ENCODE results near the gene FAM234A. TPM values are rescaled to one million over a fixed set of nuclear protein-coding genes. Genes with fewer than 3 reads are reported as not detected.
A peak's percentile ranks its signal among the peaks of the same experiment; 100 is the strongest.
"Not testable (repeated sequence)": the region's sequence is repeated elsewhere in the genome, so short reads cannot be mapped to it uniquely, and the experiment has no call there.

FAM234A gene
- polyA plus RNA-seq, 3 donors from 2014 or later = 19.3 to 56.6 (median 24.4) TPM

GRCh38 chr16:263182-263774 lies 28.7 kb downstream of the FAM234A start:
- Mint-ChIP-seq H3K4me3 (no peak overlapping the region), H3K27me3 (ENCODE audit: low read depth in 3 of 3) (peaks cover 0 to 2% (median 0%) of the 10 kb centered on the region in 3 donors), H3K4me1 (peaks cover 10 to 12% of the 10 kb centered on the region in 2 donors), H3K27ac (no peak overlapping the region), H3K9me3 (no peaks in the 10 kb centered on the region), H3K36me3 (peaks cover 6 to 23% (median 8%) of the 10 kb centered on the region in 3 donors)
- DNase-seq = no peak

DNA sequence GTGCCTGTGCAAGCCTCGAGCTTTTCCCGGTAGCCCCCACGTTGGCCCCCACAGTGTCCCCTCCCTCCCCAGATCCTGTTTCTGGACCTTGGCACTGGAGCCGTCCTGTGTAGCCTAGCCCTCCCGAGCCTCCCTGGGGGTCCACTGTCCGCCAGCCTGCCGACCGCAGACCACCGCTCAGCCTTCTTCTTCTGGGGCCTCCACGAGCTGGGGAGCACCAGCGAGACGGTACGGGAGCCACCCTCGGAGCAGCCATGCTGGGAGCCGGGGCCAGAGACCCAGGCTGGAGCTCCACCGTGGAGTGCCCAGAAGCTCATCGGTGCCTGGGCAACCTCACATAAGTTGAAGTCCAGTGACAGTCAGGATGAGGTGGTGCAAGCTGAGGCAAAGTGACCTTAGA lies 29.3 kb downstream of the FAM234A start:
- DNase-seq = no peak

DNA sequence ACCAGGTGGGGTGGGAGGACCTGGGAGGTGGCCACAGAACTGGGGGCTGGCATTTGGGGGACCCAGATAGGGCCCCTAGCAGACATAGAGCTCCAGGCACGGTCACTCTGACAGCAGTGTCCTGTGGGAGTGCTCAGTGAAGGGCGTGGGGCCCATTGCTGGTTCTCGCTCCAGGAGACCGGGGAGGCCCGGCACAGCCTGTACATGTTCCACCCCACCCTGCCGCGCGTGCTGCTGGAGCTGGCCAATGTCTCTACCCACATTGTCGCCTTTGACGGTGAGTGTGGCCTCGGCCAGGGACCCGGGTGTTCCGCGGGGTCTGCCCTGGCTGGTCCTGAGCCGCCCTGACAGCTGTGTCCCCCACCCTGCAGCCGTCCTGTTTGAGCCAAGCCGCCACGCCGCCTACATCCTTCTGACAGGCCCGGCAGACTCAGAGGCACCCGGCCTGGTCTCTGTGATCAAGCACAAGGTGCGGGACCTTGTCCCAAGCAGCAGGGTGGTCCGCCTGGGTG lies 29.9 kb downstream of the FAM234A start:
- no peak for DNase-seq
- peaks cover 0 to 17% (median 4%) of the 10 kb centered on the region in 3 donors for H3K36me3 Mint-ChIP-seq
- H3K4me3 Mint-ChIP-seq = no peak overlapping the region
- no peaks in the 10 kb centered on the region for H3K9me3 Mint-ChIP-seq
- peaks cover 0 to 2% (median 0%) of the 10 kb centered on the region in 3 donors for H3K27me3 Mint-ChIP-seq (ENCODE audit: low read depth in 3 of 3)
- no peak overlapping the region for H3K27ac Mint-ChIP-seq
- H3K4me1 Mint-ChIP-seq = peaks cover 1 to 2% of the 10 kb centered on the region in 2 donors

More for the DNA sequence above, 29.3 kb downstream of the FAM234A start:
- Mint-ChIP-seq H3K27me3 (ENCODE audit: low read depth in 3 of 3) (peaks cover 0 to 2% (median 0%) of the 10 kb centered on the region in 3 donors), H3K9me3 (no peaks in the 10 kb centered on the region), H3K27ac (no peak overlapping the region), H3K4me3 (no peak overlapping the region), H3K36me3 (peaks cover 5 to 23% (median 8%) of the 10 kb centered on the region in 3 donors), H3K4me1 (peaks cover 7 to 8% of the 10 kb centered on the region in 2 donors)

DNA sequence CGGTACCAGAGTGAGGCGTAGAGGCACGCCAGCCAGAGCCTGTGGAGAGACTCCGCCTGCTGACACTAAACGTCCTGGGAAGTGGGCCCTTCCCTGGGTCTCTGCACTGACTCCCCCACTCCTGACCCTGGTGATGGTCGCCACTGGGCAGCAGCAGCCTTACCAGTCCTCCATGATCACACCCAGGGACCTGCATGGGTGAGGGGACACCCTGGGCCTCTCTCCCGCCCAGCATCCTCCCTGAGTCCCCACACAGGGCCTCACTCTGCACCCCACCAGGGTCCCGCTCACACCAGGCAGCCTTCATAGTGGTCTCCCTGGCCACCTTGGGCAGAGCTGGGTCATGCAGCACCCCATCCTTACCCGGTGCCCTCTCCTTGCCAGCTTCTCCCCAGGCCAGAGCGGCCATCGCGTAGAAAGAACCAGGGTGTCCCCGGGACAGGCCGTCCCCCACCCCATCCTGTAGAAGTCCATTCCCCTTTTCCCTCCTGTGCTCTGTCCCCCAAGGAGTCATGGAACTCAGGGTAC lies 30.4 kb downstream of the FAM234A start:
- peaks cover 0 to 16% (median 4%) of the 10 kb centered on the region in 3 donors for H3K36me3 Mint-ChIP-seq
- no peak overlapping the region for H3K27ac Mint-ChIP-seq
- H3K4me3 Mint-ChIP-seq = no peak overlapping the region
- no peaks in the 10 kb centered on the region for H3K9me3 Mint-ChIP-seq
- peaks cover 0 to 3% (median 2%) of the 10 kb centered on the region in 3 donors for H3K27me3 Mint-ChIP-seq (ENCODE audit: low read depth in 3 of 3)
- H3K4me1 Mint-ChIP-seq = peaks cover 0 to 2% of the 10 kb centered on the region in 2 donors
- no peak for DNase-seq

DNA sequence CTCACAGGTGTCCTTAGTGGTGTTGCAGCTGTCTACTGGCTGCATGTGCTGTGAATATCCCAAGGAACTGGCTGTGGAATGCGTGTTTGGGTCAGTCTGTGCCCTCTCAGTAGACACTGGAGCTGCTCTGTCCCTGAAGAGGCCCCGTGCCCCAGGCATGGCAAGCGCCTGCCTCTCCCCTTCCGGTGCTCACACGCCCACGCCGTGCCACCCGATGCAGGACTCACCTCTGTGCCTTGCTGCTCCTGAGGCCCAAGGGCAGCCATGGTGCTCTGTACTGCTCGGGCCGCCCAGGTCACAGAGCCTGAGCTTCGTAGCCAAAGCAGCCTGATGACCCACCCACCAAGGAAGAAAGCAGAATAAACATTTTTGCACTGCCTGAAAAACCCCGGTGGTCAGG lies 31.1 kb downstream of the FAM234A start:
- no peak overlapping the region for H3K27ac Mint-ChIP-seq
- peaks cover 0 to 13% (median 2%) of the 10 kb centered on the region in 3 donors for H3K36me3 Mint-ChIP-seq
- no peak overlapping the region for H3K4me3 Mint-ChIP-seq
- H3K4me1 Mint-ChIP-seq = peaks cover 0 to 2% of the 10 kb centered on the region in 2 donors
- H3K9me3 Mint-ChIP-seq = no peaks in the 10 kb centered on the region
- DNase-seq = no peak
- peaks cover 0 to 3% (median 2%) of the 10 kb centered on the region in 3 donors for H3K27me3 Mint-ChIP-seq (ENCODE audit: low read depth in 3 of 3)

- peaks cover 0 to 3% (median 2%) of the 10 kb centered on the region in 3 donors for H3K27me3 Mint-ChIP-seq (ENCODE audit: low read depth in 3 of 3)
- no peak overlapping the region for H3K4me3 Mint-ChIP-seq
- H3K4me1 Mint-ChIP-seq = peaks cover 0 to 2% of the 10 kb centered on the region in 2 donors
- DNase-seq = no peak
- H3K27ac Mint-ChIP-seq = no peak overlapping the region
- H3K36me3 Mint-ChIP-seq = peaks cover 0 to 10% (median 0%) of the 10 kb centered on the region in 3 donors
- H3K9me3 Mint-ChIP-seq = no peaks in the 10 kb centered on the region
Measured at GRCh38 chr16:266258-267164, 31.9 kb downstream of the FAM234A start.

GRCh38 chr16:267562-267961 lies 32.9 kb downstream of the FAM234A start:
- H3K4me1 Mint-ChIP-seq; H3K36me3 Mint-ChIP-seq; H3K27ac Mint-ChIP-seq; H3K4me3 Mint-ChIP-seq; H3K9me3 Mint-ChIP-seq; H3K27me3 Mint-ChIP-seq (ENCODE audit: low read depth in 3 of 3); DNase-seq: not testable (repeated sequence)

DNA sequence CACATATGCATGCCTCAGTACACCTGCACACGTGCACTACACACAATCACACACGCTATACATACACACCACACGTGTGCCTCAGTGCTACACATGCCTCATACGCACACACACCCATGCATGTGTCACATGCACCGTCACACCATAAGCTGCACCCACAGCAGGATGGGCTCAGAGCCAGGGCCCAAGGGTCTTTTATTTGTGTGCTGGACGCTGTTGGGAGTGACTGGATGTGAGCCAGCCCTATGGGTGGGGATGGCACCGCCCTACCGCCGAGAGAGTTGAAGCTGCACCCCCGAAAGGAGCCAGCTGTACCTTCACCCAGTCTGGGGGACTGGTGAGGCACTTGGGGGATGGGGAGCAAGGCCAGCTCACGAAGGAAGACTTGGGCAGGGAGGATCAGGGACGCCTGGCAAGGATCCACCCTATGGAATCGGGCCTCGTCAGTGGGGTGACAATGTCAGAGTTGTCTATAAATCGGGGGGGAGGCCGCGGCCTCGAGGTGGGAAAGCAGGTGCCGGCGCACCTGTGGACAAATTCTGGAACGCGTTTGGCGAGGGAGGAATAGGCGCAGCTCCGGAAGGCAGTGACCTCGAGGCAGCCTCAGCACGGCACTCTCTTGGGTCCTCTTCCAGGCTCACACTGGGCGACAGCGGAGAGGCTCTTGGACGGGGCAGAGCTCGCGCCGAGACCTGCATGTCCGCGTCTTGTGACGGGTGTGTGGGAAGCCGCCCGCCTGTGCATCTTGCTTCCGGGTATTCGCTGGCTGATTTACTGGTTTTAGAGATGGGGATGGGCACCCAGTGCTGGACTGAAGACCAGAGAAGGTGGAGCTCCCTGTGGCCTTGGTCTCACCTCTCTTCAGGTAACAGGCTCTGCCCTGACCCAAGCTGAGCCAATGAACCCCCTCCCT lies 33.8 kb downstream of the FAM234A start:
- DNase-seq = no peak
- Mint-ChIP-seq H3K36me3 (peaks cover 0 to 2% (median 0%) of the 10 kb centered on the region in 3 donors), H3K4me3 (no peak overlapping the region), H3K27me3 (ENCODE audit: low read depth in 3 of 3) (peaks cover 2 to 3% (median 2%) of the 10 kb centered on the region in 3 donors), H3K4me1 (peaks cover 0 to 2% of the 10 kb centered on the region in 2 donors), H3K27ac (peak overlapping the region in 2 of 6 donors; percentile 19 to 40), H3K9me3 (no peaks in the 10 kb centered on the region)

- no peak overlapping the region for H3K4me3 Mint-ChIP-seq
- no peaks in the 10 kb centered on the region for H3K9me3 Mint-ChIP-seq
- no peak overlapping the region for H3K27ac Mint-ChIP-seq
- no peak for DNase-seq
- H3K36me3 Mint-ChIP-seq = no peaks in the 10 kb centered on the region
- peaks cover 2 to 3% (median 2%) of the 10 kb centered on the region in 3 donors for H3K27me3 Mint-ChIP-seq (ENCODE audit: low read depth in 3 of 3)
- peaks cover 0 to 2% of the 10 kb centered on the region in 2 donors for H3K4me1 Mint-ChIP-seq
Measured at GRCh38 chr16:269061-269796, 34.6 kb downstream of the FAM234A start.

GRCh38 chr16:270381-271255 lies 36.0 kb downstream of the FAM234A start:
- Mint-ChIP-seq H3K9me3 (no peaks in the 10 kb centered on the region), H3K27ac (no peak overlapping the region), H3K4me1 (peaks cover 0 to 2% of the 10 kb centered on the region in 2 donors), H3K4me3 (no peak overlapping the region), H3K27me3 (ENCODE audit: low read depth in 3 of 3) (peaks cover 2 to 5% (median 4%) of the 10 kb centered on the region in 3 donors), H3K36me3 (no peaks in the 10 kb centered on the region)
- DNase-seq = no peak

DNA sequence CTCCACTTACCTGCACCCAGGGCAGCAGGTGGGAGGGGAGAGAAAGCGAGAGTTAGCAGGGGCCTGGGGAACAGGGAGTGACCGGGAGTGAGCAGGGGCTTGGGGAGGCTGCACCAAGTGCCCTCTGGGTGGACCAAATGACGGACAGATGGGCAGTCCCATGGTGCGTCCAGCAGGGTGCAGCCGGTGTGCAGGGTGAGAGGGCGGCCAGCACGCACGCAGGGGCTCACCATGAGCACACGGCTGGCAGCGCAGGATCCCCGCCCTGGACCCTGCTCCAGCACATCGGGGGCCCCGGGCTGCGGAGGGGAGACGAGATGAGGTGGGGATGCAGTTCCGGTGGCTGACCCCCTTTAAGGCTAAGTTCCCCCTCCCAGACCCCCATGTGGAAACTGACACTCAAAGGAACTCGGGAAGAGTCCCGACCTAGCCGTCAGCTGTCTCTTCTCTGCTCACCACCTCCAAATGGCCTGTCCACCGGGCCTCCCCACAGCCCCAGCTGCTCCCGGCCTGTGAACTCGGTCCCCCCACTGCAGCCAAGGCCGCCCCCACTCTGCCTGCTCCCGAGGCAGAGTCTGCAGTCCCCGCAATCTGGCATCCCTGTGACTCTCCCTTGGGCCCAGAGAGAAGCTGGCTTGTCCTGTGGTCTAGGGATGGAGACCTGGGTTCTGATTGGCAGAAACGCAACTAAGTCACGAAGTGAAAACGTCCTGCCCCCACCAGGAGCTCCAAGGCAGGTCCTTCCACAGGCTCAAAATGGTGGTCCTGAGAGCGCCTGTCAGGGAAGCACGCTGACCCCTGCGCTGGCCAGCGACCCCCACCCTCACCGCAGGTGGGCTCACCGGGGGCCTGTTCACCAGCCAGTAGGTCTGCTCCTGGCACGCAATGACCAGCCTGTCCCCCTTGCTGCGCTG lies 38.3 kb downstream of the FAM234A start:
- Mint-ChIP-seq H3K27ac (no peak overlapping the region), H3K4me1 (peaks cover 0 to 5% of the 10 kb centered on the region in 2 donors), H3K27me3 (ENCODE audit: low read depth in 3 of 3) (peaks cover 5 to 7% (median 6%) of the 10 kb centered on the region in 3 donors), H3K4me3 (no peak overlapping the region), H3K36me3 (no peaks in the 10 kb centered on the region), H3K9me3 (no peaks in the 10 kb centered on the region)
- DNase-seq = no peak

Data from immature natural killer cell (primary cell).